GM12873 (cell line): Measurements from ENCODE around the gene SGK1.

Experiments used
- TF ChIP-seq, protein P1 (sequence below): IDR thresholded peaks from 2 replicates; pipeline ENCODE4 v1.5.1; 2012; ENCODE audit warnings: low read depth, mild to moderate bottlenecking, moderate library complexity, low read length, control low read depth; ENCODE audit not compliant: insufficient read depth; ENCODE audit errors: missing control alignments

The SGK1 gene

DNA sequence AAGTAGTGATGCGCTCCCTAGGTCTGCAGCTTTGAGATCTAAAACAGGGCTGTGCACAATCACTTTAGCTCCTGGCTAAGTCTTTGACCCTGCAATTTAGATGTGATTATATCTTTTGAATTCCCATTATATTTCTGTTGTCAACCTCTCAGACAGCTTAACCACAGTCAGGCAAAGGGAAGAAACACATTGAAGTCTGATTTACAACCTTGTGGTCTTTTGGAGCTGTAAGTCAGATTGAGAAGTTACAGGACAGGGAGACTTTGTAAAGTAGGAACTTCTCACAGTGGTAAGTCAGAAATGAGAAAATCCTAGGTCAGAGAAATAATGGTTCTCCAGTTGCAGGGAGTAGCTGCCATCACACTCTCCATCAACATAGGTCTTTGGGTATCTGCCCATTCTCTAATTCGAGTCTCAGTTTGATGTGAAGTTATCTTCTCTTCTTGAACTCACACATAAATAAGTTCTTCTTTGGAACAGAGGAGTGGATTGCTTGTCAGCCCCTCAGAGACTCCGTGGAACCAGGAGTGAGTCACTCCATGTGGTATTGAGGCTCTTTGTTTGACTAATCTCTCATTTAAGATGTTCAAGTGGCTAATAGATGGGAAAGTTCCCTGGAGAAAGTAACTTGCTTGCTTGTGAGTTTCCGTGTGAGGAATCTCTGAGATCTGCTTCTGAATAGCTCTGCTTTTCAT, 35.0 kb upstream of the SGK1 start:
- TF ChIP-seq, protein P1, sequence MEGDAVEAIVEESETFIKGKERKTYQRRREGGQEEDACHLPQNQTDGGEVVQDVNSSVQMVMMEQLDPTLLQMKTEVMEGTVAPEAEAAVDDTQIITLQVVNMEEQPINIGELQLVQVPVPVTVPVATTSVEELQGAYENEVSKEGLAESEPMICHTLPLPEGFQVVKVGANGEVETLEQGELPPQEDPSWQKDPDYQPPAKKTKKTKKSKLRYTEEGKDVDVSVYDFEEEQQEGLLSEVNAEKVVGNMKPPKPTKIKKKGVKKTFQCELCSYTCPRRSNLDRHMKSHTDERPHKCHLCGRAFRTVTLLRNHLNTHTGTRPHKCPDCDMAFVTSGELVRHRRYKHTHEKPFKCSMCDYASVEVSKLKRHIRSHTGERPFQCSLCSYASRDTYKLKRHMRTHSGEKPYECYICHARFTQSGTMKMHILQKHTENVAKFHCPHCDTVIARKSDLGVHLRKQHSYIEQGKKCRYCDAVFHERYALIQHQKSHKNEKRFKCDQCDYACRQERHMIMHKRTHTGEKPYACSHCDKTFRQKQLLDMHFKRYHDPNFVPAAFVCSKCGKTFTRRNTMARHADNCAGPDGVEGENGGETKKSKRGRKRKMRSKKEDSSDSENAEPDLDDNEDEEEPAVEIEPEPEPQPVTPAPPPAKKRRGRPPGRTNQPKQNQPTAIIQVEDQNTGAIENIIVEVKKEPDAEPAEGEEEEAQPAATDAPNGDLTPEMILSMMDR: no peak

DNA sequence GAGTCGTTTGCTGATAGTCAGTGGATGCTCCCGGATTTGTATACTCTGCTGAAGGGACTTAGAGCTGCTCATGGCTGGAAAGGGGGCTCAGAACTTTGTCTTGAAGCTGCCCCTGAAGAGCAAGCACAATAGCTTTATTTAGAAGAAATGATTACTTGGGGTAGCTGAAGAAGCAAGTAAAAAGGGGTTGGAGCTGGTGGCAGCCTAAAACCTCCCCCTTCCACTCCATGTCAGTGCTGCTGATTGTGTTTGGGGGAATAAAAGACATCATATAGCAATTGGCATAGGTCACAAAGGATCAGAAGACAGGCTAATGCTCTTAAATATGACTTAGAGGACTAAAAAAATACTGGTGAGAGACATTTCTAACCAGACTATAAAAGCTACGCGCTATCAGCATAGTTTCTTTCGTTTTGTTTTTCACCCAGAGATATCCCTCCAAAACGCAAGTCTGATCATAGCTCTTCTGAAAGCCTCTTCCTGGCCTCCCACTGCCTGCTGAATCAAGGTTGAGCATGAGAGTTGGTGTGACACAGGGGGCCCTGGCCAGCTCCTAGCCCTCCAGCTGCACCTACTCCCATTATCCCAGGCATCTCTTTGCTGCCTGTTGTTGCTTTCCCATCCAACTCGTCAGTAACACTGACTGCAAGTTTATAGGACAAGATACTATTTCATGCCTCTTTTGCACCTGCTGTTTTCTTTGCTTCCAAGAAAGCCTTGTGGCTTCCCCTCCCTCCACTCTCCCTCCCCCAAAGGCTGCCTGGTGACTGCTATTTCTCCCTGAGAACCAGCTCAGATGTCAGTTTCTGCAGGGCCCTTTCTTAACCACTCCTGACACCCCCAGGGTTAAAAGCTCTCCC, 33.9 kb upstream of the SGK1 start:
- TF ChIP-seq, protein P1: no peak

DNA sequence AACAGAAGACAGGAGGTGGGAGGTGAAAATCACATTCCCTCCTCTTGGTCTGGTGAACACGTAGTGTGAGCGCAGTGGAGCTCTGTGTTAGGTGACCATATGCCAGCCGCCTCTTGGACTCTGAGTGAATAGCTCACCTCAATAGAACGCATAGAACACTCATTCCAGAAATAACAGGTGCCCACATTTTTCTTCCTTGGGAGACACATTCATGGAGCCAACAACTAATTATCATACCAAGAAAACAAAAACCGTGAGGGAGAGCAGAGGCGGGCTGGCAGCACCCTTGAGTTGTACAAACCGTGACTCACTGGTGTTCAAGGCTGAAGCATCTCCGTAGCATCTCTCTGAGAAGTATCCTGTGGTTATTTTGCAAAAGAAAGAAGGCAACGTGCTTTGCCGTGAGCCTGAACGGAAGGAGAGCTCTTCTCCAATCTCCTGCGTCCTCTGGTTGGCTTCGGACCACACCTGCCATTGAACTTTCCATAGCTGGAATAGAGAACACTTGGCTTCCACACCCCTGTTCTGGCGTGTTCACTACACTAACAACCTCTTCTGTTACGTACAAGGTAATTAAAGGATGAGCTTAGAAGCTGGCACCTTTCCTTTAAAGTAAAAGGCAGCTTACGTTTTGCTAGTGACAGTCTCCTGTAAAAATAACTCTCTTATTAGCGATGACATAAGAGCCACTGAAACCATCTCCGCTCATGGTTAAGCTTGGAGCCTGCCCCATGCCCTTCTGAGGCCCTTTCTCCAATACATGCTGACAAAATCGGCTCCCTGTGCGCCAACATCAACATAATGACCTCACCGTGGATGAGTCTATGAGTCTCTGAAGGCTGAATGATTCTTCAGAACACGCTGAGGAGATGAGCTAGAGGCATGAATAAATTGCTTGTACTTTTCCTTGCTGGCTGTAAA, 30.2 kb upstream of the SGK1 start:
- TF ChIP-seq, protein P1: no peak

GRCh38 chr6:134346932-134347545, 29.1 kb upstream of the SGK1 start:
- TF ChIP-seq, protein P1: no peak

GRCh38 chr6:134345789-134346188, 27.9 kb upstream of the SGK1 start:
- TF ChIP-seq, protein P1: no peak

DNA sequence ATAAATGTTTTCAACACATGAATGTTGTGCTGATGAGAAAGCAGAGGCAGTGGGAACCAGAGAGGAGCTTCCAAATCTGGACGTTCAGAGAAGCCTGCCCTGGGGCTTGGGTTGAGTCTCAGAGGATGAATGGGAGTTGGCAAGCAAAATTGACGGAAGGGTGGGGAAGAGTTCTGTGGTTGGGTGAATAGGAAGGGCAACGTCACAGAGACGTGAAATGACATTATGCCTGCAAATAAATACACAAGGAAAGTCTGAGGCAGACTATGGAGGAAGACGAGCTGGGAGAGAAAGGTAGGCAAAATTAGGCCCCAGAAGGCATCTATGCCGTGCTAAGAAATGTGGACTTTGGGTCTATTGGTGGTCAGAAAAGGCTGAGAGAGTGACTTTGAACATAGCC, 25.2 kb upstream of the SGK1 start:
- TF ChIP-seq, protein P1: no peak
